Fibroblast of the aortic adventitia (primary cell): ENCODE measurements around the gene SLC23A1. TPM values are rescaled to one million over a fixed set of nuclear protein-coding genes. Genes with fewer than 3 reads are reported as not detected.
A peak's percentile ranks its signal among the peaks of the same experiment; 100 is the strongest.

Source experiments
- DNase-seq: peaks from one replicate; pipeline ENCODE4 v3.0.0-alpha.2; 2010; ENCODE audit warnings: low read depth
- H3K4me3 ChIP-seq: 2 replicates; pipeline ENCODE4 v1.5.1; 2011; ENCODE audit warnings: low read depth, mild to moderate bottlenecking, control low read depth, low read length, moderate library complexity
- total RNA-seq: library from RNA; depleted of rRNA; stranded (reverse); fragments of >200 nt; gene quantifications from 2 replicates; pipeline ENCODE4 v1.2.3, GENCODE V29; 2012; ENCODE audit warnings: low replicate concordance
- TF ChIP-seq, protein P1 (sequence below): IDR thresholded peaks from 2 replicates; pipeline ENCODE4 v1.5.1; 2011; ENCODE audit warnings: mild to moderate bottlenecking, low read length, control low read depth, inconsistent platforms; ENCODE audit not compliant: insufficient read depth

Gene SLC23A1
- total RNA-seq, 1 donor: not detected

DNA sequence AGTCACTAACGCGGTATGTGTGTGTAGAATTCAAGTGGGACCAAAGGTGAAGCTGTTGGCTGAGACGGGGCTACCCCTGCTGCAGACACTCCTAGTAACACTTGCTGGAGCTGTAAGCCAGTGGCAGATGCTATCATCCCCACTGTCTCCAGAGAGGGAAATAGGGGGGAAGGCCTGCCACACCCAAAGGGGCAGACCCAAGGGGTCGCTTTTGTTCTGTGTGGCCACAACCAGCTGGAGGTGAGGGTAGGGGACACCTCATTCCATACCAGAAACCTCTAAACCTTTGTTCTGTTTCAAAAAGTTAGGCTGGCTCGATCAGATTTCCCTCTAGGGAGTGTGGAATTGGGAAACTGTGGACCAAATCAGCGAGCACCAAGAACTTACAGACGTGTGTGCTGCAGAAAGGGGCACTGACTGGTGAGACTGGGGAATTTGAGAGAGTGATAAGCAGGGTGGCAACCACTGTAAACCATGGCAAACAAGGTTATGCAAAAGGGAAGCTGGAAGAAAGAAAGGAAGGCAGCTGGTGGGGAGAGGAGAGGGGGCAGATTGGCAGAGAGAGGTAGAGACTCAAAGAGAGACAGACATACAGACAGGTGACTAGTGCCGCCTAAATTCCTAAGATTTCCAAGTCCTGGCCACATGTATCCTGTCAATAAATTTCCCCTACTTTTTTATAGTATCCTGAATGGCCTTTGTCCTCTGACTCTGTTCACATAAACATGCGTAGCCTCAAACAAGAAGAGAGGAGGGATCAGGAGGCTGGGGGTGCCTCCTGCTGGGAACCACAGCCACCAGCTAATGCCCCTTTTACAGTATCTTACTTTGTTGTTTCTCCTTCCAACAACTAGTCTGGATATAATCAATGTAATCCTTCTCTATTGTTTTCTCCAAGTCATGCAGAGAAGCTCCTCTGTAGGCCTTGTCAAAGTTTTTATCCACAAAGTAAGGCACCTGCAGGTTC, 36.4 kb upstream of the SLC23A1 start:
- DNase-seq: no peak
- TF ChIP-seq, protein P1, sequence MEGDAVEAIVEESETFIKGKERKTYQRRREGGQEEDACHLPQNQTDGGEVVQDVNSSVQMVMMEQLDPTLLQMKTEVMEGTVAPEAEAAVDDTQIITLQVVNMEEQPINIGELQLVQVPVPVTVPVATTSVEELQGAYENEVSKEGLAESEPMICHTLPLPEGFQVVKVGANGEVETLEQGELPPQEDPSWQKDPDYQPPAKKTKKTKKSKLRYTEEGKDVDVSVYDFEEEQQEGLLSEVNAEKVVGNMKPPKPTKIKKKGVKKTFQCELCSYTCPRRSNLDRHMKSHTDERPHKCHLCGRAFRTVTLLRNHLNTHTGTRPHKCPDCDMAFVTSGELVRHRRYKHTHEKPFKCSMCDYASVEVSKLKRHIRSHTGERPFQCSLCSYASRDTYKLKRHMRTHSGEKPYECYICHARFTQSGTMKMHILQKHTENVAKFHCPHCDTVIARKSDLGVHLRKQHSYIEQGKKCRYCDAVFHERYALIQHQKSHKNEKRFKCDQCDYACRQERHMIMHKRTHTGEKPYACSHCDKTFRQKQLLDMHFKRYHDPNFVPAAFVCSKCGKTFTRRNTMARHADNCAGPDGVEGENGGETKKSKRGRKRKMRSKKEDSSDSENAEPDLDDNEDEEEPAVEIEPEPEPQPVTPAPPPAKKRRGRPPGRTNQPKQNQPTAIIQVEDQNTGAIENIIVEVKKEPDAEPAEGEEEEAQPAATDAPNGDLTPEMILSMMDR: no peak

DNA sequence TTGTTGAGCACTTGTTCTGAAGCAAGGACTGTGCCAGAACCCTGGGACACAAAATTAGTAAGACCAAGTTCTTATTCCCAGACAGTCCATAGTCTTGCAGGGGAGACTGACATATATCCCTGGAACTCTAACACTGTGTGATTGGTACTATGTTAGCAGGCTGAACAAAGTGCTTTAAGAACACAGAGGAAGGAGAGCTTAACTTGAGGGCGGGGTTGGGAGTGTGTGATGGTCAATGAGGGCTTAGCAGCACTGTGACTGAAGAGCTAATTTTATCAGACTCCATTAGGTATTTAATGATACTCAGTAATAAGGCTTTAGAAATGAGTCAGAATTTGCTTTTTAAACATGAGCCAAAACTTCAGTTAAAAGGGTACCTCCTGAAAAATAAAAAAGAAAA, 35.7 kb upstream of the SLC23A1 start:
- DNase-seq: no peak
- H3K4me3 ChIP-seq: no peak overlapping the region
- TF ChIP-seq, protein P1: no peak

More for the DNA sequence above, 36.4 kb upstream of the SLC23A1 start:
- H3K4me3 ChIP-seq: no peak overlapping the region

DNA sequence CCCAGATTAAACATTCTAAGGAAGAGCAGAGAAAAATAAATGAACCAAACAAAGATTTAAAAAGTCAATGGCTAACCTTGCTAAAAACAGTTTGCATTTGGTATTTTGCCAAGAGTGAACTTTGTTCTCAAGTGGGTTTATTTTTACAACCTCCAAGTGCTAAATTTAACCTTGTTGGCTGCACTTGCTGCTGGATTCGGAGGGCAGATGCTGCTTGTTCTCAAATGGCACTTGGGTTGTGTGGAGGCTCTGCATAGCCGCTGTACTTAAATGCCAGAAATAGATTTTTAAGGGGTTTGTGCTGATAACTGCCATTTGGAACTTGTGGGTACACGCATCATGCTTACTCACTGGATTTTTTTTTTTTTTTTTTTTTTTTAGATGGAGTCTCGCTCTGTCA, 34.1 kb upstream of the SLC23A1 start:
- TF ChIP-seq, protein P1: no peak
- H3K4me3 ChIP-seq: no peak overlapping the region
- DNase-seq: peak; percentile 50

DNA sequence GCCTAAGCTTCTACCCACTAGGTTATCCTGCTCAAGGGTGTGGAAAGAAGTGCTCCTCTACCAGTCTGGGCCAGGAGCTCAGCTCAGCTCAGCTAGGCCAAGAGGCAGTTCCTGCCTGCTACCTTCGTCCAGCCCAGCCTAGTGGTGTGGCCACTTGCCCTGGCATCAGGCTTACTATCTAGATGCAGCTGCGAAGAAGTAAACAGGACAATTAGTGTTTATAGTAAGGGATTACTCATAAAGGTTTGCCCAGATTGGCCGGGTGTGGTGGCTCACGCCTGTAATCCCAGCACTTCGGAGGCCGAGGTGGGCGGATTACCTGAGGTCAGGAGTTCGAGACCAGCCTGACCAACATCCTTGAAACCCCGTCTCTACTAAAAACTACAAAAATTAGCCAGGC, 33.6 kb upstream of the SLC23A1 start:
- TF ChIP-seq, protein P1: no peak
- H3K4me3 ChIP-seq: no peak overlapping the region
- no peak for DNase-seq

DNA sequence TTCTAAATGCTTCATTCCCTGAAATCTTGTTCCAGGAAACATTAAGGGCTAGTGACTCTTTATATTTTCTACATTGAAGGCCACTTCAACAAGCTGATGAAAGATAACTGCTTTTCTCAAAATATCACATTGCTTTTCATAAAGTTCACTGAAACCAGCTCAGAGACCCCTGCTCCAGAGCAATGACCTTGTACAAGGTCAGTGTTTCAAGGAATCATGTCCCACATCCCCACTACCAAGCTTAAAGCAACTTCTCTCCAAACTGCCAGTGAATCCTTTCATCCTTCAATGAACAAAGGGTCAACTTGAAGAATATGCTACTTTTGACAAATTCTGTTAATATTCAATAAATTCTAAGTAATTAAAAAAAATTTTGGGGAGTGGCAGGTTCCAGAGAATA, 32.8 kb upstream of the SLC23A1 start:
- no peak overlapping the region for H3K4me3 ChIP-seq
- DNase-seq: no peak
- TF ChIP-seq, protein P1: no peak

DNA sequence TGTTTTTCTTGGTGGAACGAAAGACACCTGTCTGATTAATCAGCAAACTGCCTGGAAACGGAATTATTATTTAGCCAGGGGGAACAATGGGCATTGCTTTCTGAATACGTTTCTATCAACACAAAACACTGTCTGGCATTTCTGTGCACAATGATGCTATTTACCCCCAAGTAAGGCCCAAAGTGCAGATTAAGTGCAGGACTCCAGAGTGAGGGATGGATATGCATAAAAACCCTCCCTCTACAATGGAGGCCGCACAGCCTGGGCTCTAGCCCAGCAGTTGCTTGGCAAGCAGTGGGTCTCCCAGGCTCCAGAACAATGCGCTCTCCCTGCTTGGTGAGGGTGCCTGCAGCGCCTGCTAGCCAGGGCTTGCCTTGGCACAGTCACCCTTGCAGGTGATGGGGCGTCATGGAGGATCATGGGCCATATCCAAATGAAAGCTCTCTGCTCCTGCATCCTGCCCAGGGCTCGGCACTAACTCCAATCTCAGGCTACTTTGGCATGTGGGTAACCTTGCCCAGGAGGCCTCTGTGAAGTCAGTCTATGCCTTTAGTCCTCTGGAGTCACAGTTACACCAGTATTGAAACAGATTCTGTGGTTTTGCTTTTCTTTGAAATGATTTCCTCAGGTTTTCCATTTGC, 32.2 kb upstream of the SLC23A1 start:
- no peak overlapping the region for H3K4me3 ChIP-seq
- DNase-seq: peak; percentile 30
- TF ChIP-seq, protein P1: no peak
